Smooth muscle cell (in vitro differentiated cells): ENCODE measurements around the gene FGF1. TPM values are rescaled to one million over a fixed set of nuclear protein-coding genes. Genes with fewer than 3 reads are reported as not detected.

ENCODE experiments used
- DNase-seq: peaks from one replicate; lab custom pipeline; 2025; ENCODE audit not compliant: unreplicated experiment; lab: John Stamatoyannopoulos, UW
- H2AFZ ChIP-seq: fragments of 200-600 bp; sonication (generic); 2 replicates; pipeline ENCODE4 v1.6.0; 2016; ENCODE audit warnings: antibody characterized with exemption, low read depth, mild to moderate bottlenecking
- H3F3A ChIP-seq: fragments of 200-600 bp; sonication (generic); 2 replicates; pipeline ENCODE4 v1.6.0; 2017; ENCODE audit warnings: antibody characterized with exemption, low read depth
- H3K27ac ChIP-seq: fragments of 200-600 bp; sonication (generic); 2 replicates; pipeline ENCODE4 v1.5.1; 2016; ENCODE audit warnings: low read depth, mild to moderate bottlenecking
- H3K27me3 ChIP-seq: fragments of 200-600 bp; sonication (generic); 2 replicates; pipeline ENCODE4 v1.6.1; 2016; ENCODE audit warnings: low read depth, mild to moderate bottlenecking
- H3K36me3 ChIP-seq: fragments of 200-600 bp; sonication (generic); 2 replicates; pipeline ENCODE4 v1.5.1; 2016; ENCODE audit warnings: low read depth
- H3K4me1 ChIP-seq: fragments of 200-600 bp; sonication (generic); 2 replicates; pipeline ENCODE4 v1.5.1; 2016; ENCODE audit warnings: low read depth
- H3K4me2 ChIP-seq: fragments of 200-600 bp; sonication (generic); 2 replicates; pipeline ENCODE4 v1.6.0; 2016; ENCODE audit warnings: mild to moderate bottlenecking
- H3K4me3 ChIP-seq: fragments of 200-600 bp; sonication (generic); 2 replicates; pipeline ENCODE4 v1.5.1; 2016; ENCODE audit warnings: mild to moderate bottlenecking
- H3K79me2 ChIP-seq: fragments of 200-600 bp; sonication (generic); 2 replicates; pipeline ENCODE4 v1.6.0; 2016; ENCODE audit warnings: low read depth, mild to moderate bottlenecking
- H3K9ac ChIP-seq: fragments of 200-600 bp; sonication (generic); 2 replicates; pipeline ENCODE4 v1.6.0; 2016; ENCODE audit warnings: low read depth
- H3K9me3 ChIP-seq: fragments of 200-600 bp; sonication (generic); replicated peaks from 2 replicates; pipeline ENCODE4 v1.5.1; 2016; ENCODE audit warnings: low read depth
- H4K20me1 ChIP-seq: fragments of 200-600 bp; sonication (generic); 2 replicates; pipeline ENCODE4 v1.6.0; 2016; ENCODE audit warnings: low read depth
- WGBS: methylation state at CpG from one replicate; pipeline ENCODE4 v1.1.7; 2016; ENCODE audit warnings: low lambda C conversion rate; 5-methylcytosine and 5-hydroxymethylcytosine counted together
- polyA plus RNA-seq: library from polyadenylated mRNA; unstranded; fragments of >200 nt; fragmentation: Nextera tagmentation; extraction: Ambion mirVana; gene quantifications from 2 replicates; pipeline ENCODE4 v1.2.1, GENCODE V29; 2016
- total RNA-seq: library from RNA; depleted of rRNA; stranded (reverse); fragments of >200 nt; gene quantifications from 2 replicates; pipeline ENCODE4 v1.2.3, GENCODE V29; 2014
- TF ChIP-seq, protein P1 (sequence below): fragments of 200-600 bp; sonication (generic); IDR thresholded peaks from 2 replicates; pipeline ENCODE4 v1.5.1; 2017; ENCODE audit warnings: borderline replicate concordance, mild to moderate bottlenecking, antibody characterized with exemption; ENCODE audit not compliant: insufficient read depth, poor library complexity, severe bottlenecking

Gene FGF1
- total and polyA plus RNA-seq, 2 experiments from 2014 or later: 91.7 to 111 TPM

DNA sequence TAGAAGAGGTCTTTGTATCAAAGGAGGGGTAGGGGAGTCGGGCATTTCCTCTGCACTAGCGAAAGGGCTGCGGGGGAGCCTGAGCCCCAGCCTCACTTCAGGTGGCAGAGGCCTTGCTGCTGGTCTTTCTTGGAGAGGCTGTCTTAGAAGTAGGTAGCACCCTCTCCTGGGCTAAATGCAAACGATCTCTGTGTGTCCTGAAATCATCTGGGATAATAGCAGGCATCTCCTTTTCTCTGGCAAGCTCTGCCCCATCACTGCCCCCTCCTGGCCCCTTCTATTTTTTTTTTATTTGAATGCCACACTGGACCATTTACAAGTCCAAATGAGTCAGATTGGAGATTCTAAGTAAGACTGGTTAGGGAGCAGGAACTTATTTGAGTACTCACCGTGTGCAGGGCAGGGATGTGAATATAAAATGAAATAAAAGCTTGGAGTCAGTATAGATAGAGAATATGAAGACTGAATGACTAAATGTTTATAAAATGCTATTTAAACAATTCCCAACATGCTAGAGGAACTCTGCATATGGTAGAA, 137.1 kb downstream of the FGF1 start:
- no peak overlapping the region for H3K27ac ChIP-seq
- TF ChIP-seq, protein P1, sequence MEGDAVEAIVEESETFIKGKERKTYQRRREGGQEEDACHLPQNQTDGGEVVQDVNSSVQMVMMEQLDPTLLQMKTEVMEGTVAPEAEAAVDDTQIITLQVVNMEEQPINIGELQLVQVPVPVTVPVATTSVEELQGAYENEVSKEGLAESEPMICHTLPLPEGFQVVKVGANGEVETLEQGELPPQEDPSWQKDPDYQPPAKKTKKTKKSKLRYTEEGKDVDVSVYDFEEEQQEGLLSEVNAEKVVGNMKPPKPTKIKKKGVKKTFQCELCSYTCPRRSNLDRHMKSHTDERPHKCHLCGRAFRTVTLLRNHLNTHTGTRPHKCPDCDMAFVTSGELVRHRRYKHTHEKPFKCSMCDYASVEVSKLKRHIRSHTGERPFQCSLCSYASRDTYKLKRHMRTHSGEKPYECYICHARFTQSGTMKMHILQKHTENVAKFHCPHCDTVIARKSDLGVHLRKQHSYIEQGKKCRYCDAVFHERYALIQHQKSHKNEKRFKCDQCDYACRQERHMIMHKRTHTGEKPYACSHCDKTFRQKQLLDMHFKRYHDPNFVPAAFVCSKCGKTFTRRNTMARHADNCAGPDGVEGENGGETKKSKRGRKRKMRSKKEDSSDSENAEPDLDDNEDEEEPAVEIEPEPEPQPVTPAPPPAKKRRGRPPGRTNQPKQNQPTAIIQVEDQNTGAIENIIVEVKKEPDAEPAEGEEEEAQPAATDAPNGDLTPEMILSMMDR: peak; percentile 90
- no peak overlapping the region for H2AFZ ChIP-seq
- no peak overlapping the region for H3K9ac ChIP-seq
- H3K4me3 ChIP-seq: no peak overlapping the region
- 15% methylated on average over 5 of the region's 5 CpGs for WGBS
- H3K36me3 ChIP-seq: no peaks in the 10 kb centered on the region
- no peaks in the 10 kb centered on the region for H4K20me1 ChIP-seq
- H3K79me2 ChIP-seq: no peaks in the 10 kb centered on the region
- H3K4me1 ChIP-seq: peaks cover 20% of the 10 kb centered on the region
- H3K4me2 ChIP-seq: no peak overlapping the region
- H3K9me3 ChIP-seq: no peaks in the 10 kb centered on the region
- no peaks in the 10 kb centered on the region for H3K27me3 ChIP-seq
- DNase-seq: no peak
- peaks cover 18% of the 10 kb centered on the region for H3F3A ChIP-seq

GRCh38 chr5:142547445-142548380, 138.2 kb downstream of the FGF1 start:
- WGBS: 71% methylated on average over 9 of the region's 9 CpGs
- H3F3A ChIP-seq: peaks cover 24% of the 10 kb centered on the region

GRCh38 chr5:142545650-142546322, 140.1 kb downstream of the FGF1 start:
- Histone ChIP-seq H2AFZ (no peak overlapping the region), H3K4me1 (peaks cover 22% of the 10 kb centered on the region), H3F3A (peaks cover 25% of the 10 kb centered on the region), H3K79me2 (no peaks in the 10 kb centered on the region), H3K27me3 (no peaks in the 10 kb centered on the region), H3K9me3 (no peaks in the 10 kb centered on the region), H3K4me2 (peak overlapping the region; percentile 71), H3K9ac (peak overlapping the region; percentile 71), H3K27ac (peak overlapping the region; percentile 95), H4K20me1 (no peaks in the 10 kb centered on the region), H3K36me3 (no peaks in the 10 kb centered on the region), H3K4me3 (no peak overlapping the region)
- WGBS: 34% methylated on average over 3 of the region's 3 CpGs
- DNase-seq: no peak
- TF ChIP-seq, protein P1: no peak

More at GRCh38 chr5:142547445-142548380, 138.2 kb downstream of the FGF1 start:
- Histone ChIP-seq H3K9me3 (no peaks in the 10 kb centered on the region), H3K4me2 (no peak overlapping the region), H3K9ac (no peak overlapping the region), H4K20me1 (no peaks in the 10 kb centered on the region), H3K4me3 (no peak overlapping the region), H3K36me3 (no peaks in the 10 kb centered on the region), H3K27me3 (no peaks in the 10 kb centered on the region), H3K4me1 (peaks cover 28% of the 10 kb centered on the region), H2AFZ (no peak overlapping the region), H3K79me2 (no peaks in the 10 kb centered on the region), H3K27ac (no peak overlapping the region)
- DNase-seq: no peak
- TF ChIP-seq, protein P1: no peak
